ENCODE measurements around the gene QRFPR.

Gene QRFPR

DNA sequence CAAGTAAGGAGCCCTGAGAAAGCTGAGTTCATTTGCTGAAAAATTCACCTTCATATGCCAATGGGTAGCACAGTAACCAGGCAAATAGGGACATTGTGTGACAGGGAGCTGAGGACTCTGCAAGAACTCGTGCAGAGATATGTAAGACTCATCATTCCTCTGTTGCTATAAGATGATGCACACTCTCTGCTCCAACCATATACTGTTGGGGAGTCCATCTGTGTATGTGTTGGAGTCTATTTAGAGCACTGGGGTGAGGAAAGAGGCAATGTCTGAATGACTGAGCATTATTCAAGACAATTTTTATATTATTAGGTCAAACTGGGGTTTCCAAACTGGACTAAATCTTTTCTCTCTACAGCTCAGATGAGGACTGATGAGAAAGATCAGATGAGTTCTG, 100.4 kb downstream of the QRFPR start:
- H3K4me1 ChIP-seq (ENCODE audit: control insufficient read depth in 1 of 2, insufficient read depth in 1 of 2, low read depth in 1 of 2, low read length in 1 of 2), result no peaks in the 10 kb centered on the region
- TF ChIP-seq, protein P1, sequence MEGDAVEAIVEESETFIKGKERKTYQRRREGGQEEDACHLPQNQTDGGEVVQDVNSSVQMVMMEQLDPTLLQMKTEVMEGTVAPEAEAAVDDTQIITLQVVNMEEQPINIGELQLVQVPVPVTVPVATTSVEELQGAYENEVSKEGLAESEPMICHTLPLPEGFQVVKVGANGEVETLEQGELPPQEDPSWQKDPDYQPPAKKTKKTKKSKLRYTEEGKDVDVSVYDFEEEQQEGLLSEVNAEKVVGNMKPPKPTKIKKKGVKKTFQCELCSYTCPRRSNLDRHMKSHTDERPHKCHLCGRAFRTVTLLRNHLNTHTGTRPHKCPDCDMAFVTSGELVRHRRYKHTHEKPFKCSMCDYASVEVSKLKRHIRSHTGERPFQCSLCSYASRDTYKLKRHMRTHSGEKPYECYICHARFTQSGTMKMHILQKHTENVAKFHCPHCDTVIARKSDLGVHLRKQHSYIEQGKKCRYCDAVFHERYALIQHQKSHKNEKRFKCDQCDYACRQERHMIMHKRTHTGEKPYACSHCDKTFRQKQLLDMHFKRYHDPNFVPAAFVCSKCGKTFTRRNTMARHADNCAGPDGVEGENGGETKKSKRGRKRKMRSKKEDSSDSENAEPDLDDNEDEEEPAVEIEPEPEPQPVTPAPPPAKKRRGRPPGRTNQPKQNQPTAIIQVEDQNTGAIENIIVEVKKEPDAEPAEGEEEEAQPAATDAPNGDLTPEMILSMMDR (IDR thresholded peaks at IDR 0.05), result no peak
- no peaks in the 10 kb centered on the region for H3K27me3 ChIP-seq
- H3K4me3 ChIP-seq (ENCODE audit: low read depth in 1 of 2, low read length in 1 of 2), result no peak overlapping the region
- no peak overlapping the region for H3K27ac ChIP-seq
- H3K36me3 ChIP-seq, result no peaks in the 10 kb centered on the region
- H3K9me3 ChIP-seq, result no peaks in the 10 kb centered on the region

- Histone ChIP-seq H3K27me3 (no peaks in the 10 kb centered on the region), H3K36me3 (no peaks in the 10 kb centered on the region), H3K4me1 (ENCODE audit: control insufficient read depth in 1 of 2, insufficient read depth in 1 of 2, low read depth in 1 of 2, low read length in 1 of 2) (no peaks in the 10 kb centered on the region), H3K9me3 (no peaks in the 10 kb centered on the region), H3K4me3 (ENCODE audit: low read depth in 1 of 2, low read length in 1 of 2) (no peak overlapping the region), H3K27ac (no peak overlapping the region)
- TF ChIP-seq, protein P1 (IDR thresholded peaks at IDR 0.05), result no peak
Observed at GRCh38 chr4:121278811-121279368, 101.9 kb downstream of the QRFPR start.
